Panc1 (cell line): ENCODE data around the gene HLA-DRB1.

ENCODE experiments used
- CTCF ChIP-seq: fragments of 450-650 bp; IDR thresholded peaks from 2 replicates; pipeline ENCODE4 v1.5.1; 2017; ENCODE audit warnings: mild to moderate bottlenecking
- POLR2AphosphoS5 ChIP-seq: IDR thresholded peaks from 2 replicates; pipeline ENCODE4 v1.6.1; 2012; ENCODE audit warnings: mild to moderate bottlenecking, low read depth, low read length, moderate library complexity
- SIN3A ChIP-seq: IDR thresholded peaks from 2 replicates; pipeline ENCODE4 v1.6.1; 2012; ENCODE audit warnings: low read depth, mild to moderate bottlenecking, low read length, moderate library complexity, borderline replicate concordance; ENCODE audit not compliant: insufficient read depth
- TCF7L2 ChIP-seq: IDR thresholded peaks from 2 replicates; pipeline ENCODE4 v1.6.1; 2011; ENCODE audit warnings: mild to moderate bottlenecking, low read depth, low read length, inconsistent platforms
- TF ChIP-seq, protein P1 (sequence below), 2 experiments: IDR thresholded peaks; 2 replicates each; pipeline ENCODE4 v1.6.1; 2011 to 2012; ENCODE audit warnings: low read depth in 2 of 2, control low read depth in 1 of 2, low read length in 1 of 2, mild to moderate bottlenecking in 1 of 2, moderate library complexity in 1 of 2; ENCODE audit not compliant: insufficient read depth in 1 of 2

DNA sequence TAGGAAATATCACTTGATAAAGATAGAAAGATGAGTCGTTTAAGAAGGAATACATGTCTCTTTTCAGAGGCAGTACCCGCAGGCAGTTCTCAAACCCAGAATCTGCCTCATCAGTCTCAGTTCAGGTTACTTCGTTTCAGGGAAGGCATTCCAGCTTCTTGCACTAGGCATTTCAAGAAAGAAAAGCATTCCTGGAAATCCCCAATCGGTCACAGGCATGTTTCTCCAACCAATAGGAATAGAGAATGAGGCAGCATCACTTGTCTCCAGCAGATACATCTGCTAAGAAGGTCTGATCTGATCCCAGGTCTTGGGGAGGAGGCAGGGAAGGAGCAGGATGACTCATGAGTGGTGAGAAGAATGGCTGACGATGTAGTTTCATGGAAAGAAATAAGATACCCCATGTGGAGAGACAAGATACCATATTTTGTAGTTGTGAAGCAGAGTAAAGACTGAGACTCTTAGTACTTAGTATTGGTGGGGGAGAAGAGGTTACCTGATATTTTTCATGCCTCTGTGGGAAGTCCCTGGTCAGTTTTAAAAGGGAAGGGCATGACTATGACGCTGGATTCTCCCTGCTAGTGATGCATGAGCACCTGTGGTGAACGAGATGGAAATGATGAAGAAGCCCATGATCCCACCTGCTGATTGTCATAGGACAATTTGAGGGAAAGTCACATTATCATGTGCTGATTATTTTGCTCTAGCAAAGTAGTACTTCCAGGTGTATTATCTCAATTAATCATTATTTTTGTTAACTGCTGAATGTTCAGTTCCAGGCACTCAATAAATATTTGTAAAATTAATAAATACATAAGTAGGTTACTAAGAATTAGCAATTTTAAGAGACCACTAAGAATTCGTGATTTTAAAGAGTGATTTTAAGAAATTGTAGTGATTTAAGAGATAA is 20.3 kb upstream of the HLA-DRB1 start:
- TF ChIP-seq, protein P1, sequence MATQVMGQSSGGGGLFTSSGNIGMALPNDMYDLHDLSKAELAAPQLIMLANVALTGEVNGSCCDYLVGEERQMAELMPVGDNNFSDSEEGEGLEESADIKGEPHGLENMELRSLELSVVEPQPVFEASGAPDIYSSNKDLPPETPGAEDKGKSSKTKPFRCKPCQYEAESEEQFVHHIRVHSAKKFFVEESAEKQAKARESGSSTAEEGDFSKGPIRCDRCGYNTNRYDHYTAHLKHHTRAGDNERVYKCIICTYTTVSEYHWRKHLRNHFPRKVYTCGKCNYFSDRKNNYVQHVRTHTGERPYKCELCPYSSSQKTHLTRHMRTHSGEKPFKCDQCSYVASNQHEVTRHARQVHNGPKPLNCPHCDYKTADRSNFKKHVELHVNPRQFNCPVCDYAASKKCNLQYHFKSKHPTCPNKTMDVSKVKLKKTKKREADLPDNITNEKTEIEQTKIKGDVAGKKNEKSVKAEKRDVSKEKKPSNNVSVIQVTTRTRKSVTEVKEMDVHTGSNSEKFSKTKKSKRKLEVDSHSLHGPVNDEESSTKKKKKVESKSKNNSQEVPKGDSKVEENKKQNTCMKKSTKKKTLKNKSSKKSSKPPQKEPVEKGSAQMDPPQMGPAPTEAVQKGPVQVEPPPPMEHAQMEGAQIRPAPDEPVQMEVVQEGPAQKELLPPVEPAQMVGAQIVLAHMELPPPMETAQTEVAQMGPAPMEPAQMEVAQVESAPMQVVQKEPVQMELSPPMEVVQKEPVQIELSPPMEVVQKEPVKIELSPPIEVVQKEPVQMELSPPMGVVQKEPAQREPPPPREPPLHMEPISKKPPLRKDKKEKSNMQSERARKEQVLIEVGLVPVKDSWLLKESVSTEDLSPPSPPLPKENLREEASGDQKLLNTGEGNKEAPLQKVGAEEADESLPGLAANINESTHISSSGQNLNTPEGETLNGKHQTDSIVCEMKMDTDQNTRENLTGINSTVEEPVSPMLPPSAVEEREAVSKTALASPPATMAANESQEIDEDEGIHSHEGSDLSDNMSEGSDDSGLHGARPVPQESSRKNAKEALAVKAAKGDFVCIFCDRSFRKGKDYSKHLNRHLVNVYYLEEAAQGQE (IDR thresholded peaks at IDR 0.05; ENCODE audit: insufficient read depth in 1 of 2, low read depth in 2 of 2, low read length in 1 of 2): no peak
- no peak for TF ChIP-seq CTCF
- no peak for TF ChIP-seq SIN3A
- TF ChIP-seq POLR2AphosphoS5: no peak
- TF ChIP-seq TCF7L2: no peak
